Measurements from ENCODE around the gene LSAMP. TPM values are rescaled to one million over a fixed set of nuclear protein-coding genes. Genes with fewer than 3 reads are reported as not detected.

The LSAMP gene
- polyA plus RNA-seq, 1 experiment = 2.7 TPM

DNA sequence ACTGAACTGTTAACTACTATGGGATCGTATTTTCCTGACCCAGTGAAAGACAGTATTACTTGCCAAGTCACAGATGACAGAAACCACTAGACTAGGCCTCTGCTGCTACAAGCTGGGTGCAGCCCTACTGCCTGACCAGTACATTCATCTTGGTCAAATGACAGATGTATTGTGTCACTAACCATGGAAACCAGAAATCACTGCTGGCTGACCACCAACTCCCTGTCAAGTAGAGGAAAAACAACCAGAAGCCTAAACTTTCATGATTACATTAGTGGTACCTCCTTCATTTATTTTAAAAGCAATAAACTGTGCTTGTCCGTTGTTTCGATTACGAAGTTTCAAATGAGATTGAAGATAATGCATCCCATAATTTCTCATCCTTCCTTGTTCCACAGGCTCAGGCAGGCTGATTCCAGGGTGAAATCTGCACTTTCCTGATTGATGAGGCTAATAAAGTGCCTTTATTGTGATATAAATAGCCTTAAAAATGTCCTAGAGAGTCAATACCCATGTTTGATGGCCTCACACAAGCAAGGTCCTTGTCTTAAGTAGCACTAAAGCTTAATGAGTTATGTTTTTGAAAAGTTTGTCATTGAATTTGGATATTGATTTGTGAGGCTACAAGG lies 309.7 kb downstream of the LSAMP start:
- ChIA-PET CTCF (no interaction called here), POLR2A (no interaction called here)
- Histone ChIP-seq H3K27me3 (ENCODE audit: control insufficient read depth, insufficient read depth, low read length) (no peaks in the 10 kb centered on the region), H3K4me3 (ENCODE audit: low read depth, low read length) (no peak overlapping the region), H3K36me3 (ENCODE audit: control insufficient read depth, insufficient read depth, low read length) (no peaks in the 10 kb centered on the region)
- TF ChIP-seq, protein P1, sequence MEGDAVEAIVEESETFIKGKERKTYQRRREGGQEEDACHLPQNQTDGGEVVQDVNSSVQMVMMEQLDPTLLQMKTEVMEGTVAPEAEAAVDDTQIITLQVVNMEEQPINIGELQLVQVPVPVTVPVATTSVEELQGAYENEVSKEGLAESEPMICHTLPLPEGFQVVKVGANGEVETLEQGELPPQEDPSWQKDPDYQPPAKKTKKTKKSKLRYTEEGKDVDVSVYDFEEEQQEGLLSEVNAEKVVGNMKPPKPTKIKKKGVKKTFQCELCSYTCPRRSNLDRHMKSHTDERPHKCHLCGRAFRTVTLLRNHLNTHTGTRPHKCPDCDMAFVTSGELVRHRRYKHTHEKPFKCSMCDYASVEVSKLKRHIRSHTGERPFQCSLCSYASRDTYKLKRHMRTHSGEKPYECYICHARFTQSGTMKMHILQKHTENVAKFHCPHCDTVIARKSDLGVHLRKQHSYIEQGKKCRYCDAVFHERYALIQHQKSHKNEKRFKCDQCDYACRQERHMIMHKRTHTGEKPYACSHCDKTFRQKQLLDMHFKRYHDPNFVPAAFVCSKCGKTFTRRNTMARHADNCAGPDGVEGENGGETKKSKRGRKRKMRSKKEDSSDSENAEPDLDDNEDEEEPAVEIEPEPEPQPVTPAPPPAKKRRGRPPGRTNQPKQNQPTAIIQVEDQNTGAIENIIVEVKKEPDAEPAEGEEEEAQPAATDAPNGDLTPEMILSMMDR (IDR thresholded peaks at IDR 0.05; ENCODE audit: insufficient read depth, low read depth, low read length) = no peak
- DNase-seq (ENCODE audit: low read depth) = no peak

DNA sequence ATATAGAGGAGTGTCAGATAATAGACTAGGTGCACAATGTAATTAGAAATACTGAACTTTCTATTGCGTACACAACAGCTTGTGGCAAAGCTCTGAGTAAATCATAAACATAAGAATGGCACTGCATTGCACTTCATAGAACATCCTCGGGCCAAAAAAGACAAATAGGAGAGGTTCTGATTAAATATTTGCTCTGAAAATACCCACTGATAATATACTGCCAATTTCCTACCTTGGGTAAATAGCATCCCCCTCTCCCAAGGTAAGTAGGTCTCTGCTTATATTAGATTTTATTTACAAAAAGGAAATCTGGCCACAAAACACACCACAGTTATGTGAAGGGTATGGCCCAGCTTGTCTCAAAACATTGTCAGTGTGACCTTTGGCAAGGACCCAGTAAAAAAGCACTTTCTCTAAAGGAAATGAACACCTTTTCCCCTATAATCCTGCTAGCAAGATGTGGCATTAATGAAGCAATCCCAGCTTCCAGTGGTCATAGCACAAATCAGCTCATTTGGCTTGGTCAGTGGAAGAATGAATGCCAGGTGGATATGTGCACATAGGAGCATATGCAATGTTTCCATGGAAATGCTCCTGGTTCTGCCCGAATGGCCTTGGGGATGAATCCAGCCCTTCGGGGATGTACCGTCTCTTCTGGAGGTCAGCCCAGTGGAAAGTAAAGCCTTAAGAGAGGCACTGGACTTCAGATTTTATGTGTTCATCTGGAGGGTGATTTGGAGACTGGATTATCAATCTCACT lies 315.9 kb downstream of the LSAMP start:
- CTCF ChIA-PET = interaction anchor here (1.2 kb wide), 1 partner anchor 21 kb away, joined by 3 read pairs; no protein-coding TSS in a partner anchor
- no peak for DNase-seq (ENCODE audit: low read depth)
- no peaks in the 10 kb centered on the region for H3K36me3 ChIP-seq (ENCODE audit: control insufficient read depth, insufficient read depth, low read length)
- H3K27me3 ChIP-seq (ENCODE audit: control insufficient read depth, insufficient read depth, low read length) = no peaks in the 10 kb centered on the region
- POLR2A ChIA-PET = no interaction called here
- no peak overlapping the region for H3K4me3 ChIP-seq (ENCODE audit: low read depth, low read length)
- TF ChIP-seq, protein P1 (IDR thresholded peaks at IDR 0.05; ENCODE audit: insufficient read depth, low read depth, low read length) = no peak

DNA sequence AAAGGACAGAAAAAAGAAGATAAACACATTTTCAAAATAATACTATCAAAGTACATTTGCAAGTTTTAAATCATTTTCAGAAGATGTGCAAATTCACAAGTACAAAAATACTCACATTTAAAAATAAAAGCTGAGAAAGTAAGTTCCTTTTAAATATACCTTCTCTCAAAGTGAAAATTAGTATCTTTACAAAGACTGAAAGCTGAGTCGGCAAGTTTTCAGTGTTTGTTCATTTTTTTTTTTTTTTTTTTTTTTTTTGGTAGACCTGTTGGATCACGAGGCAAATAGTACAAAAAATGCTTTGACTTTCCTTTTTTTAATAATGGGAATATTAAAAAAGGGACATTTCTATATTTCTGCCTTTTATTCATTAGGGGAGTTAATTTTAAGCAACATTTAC lies 317.8 kb downstream of the LSAMP start:
- H3K4me3 ChIP-seq (ENCODE audit: low read depth, low read length) = no peak overlapping the region
- H3K27me3 ChIP-seq (ENCODE audit: control insufficient read depth, insufficient read depth, low read length) = no peaks in the 10 kb centered on the region
- TF ChIP-seq, protein P1 (IDR thresholded peaks at IDR 0.05; ENCODE audit: insufficient read depth, low read depth, low read length) = no peak

DNA sequence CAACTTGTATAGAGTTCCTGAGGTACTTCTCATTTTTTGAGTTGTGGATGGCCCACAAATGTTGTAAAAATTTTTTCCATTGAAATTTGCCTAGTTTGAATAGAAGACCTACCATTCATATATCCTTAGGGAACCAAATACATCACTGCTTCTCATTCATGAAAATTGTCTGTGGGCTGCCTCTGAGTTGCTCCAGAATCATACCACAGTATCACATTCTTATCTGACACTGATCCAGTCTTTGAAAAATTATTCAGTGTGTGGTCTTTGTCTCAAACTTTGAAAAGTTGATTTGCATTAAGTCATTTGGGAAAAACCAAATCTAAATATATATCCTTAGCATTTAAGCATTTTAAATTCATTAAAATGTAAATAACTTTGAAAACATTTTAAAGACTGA lies 321.1 kb downstream of the LSAMP start:
- ChIA-PET CTCF (no interaction called here), POLR2A (no interaction called here)
- TF ChIP-seq, protein P1 (IDR thresholded peaks at IDR 0.05; ENCODE audit: insufficient read depth, low read depth, low read length) = no peak
- Histone ChIP-seq H3K36me3 (ENCODE audit: control insufficient read depth, insufficient read depth, low read length) (no peaks in the 10 kb centered on the region), H3K4me3 (ENCODE audit: low read depth, low read length) (no peak overlapping the region), H3K27me3 (ENCODE audit: control insufficient read depth, insufficient read depth, low read length) (no peaks in the 10 kb centered on the region)
- no peak for DNase-seq (ENCODE audit: low read depth)

More for the DNA sequence above, 317.8 kb downstream of the LSAMP start:
- POLR2A ChIA-PET = no interaction called here
- no peak for DNase-seq (ENCODE audit: low read depth)
- CTCF ChIA-PET = no interaction called here
- no peaks in the 10 kb centered on the region for H3K36me3 ChIP-seq (ENCODE audit: control insufficient read depth, insufficient read depth, low read length)

DNA sequence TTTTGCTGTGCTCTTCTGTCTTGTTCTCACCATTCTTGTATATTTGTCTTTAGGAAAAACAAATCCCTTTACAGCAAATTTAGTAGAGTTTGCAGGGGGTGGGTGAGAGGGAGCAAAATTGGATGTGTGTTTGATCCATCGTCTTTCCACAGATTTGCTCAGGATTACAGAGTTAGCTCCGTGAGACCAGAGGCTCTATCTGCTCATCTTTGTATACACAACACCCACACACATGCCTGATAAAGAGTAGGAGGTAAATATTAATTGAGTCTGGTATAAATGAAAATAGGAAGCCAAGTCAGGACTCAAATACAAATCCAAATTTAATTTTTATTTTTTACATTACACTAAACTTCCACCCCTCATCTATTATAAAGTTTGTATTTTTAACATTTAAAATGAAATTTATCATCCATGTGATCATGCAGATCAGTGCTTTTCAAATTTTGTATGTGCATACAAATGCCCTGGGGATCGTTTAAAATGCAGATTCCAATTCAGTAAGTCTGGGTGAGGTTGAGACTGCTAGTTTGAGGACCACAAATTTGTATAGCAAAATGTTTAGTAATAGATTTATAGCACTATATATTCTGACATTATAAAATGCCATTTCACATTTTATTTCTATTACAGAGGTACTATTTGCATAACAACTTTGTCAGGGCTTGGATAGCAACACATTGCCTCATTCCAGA lies 326.7 kb downstream of the LSAMP start:
- ChIA-PET CTCF (no interaction called here), POLR2A (no interaction called here)
- no peak for DNase-seq (ENCODE audit: low read depth)
- H3K4me3 ChIP-seq (ENCODE audit: low read depth, low read length) = no peak overlapping the region
- H3K27me3 ChIP-seq (ENCODE audit: control insufficient read depth, insufficient read depth, low read length) = no peaks in the 10 kb centered on the region
- H3K36me3 ChIP-seq (ENCODE audit: control insufficient read depth, insufficient read depth, low read length) = no peaks in the 10 kb centered on the region
- TF ChIP-seq, protein P1 (IDR thresholded peaks at IDR 0.05; ENCODE audit: insufficient read depth, low read depth, low read length) = no peak
